ENCODE results near the gene GLCCI1. TPM values are rescaled to one million over a fixed set of nuclear protein-coding genes. Genes with fewer than 3 reads are reported as not detected.

Gene GLCCI1
- total and polyA plus RNA-seq, 4 donors = 1.4 to 5.9 (median 4.3) TPM

DNA sequence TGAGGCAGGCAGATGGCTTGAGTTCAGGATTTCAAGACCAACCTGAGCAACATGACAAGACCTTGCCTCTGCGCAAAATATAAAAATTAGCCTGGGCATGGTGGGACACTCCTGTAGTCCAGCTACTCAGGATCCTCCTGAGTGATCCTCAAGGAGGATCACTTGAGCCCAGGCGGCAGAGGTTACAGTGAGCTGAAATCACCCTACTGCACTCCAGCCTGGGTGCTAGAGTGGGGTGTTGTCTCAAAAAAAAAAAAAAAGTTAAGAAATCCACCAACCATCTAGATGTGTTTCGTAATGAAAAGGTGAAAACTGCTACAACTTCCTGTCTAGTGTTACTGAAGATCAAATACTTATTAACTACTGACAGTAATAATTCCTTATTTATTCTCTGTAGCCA is 8.1 kb downstream of the GLCCI1 start:
- Histone ChIP-seq H3K9ac (ENCODE audit: low read depth in 1 of 2, low read length in 2 of 2) (no peak overlapping the region), H3K27ac (ENCODE audit: low read depth in 1 of 2, low read length in 2 of 2) (no peak overlapping the region), H3K36me3 (ENCODE audit: control insufficient read depth in 4 of 4, insufficient read depth in 3 of 4, low read depth in 1 of 4, low read length in 3 of 4) (no peaks in the 10 kb centered on the region), H3K27me3 (ENCODE audit: control insufficient read depth in 4 of 4, insufficient read depth in 4 of 4, low read length in 3 of 4) (no peaks in the 10 kb centered on the region), H3K4me3 (ENCODE audit: low read depth in 1 of 3, low read length in 3 of 3) (no peak overlapping the region), H3K9me3 (ENCODE audit: control insufficient read depth in 4 of 4, low read length in 3 of 4) (no peaks in the 10 kb centered on the region), H3K4me1 (ENCODE audit: control insufficient read depth in 4 of 4, insufficient read depth in 4 of 4, low read length in 3 of 4) (peaks cover 0 to 15% (median 10%) of the 10 kb centered on the region in 4 donors)
- 91% methylated on average over 3 of the region's 3 CpGs for WGBS
- TF ChIP-seq SP1 (IDR thresholded peaks at IDR 0.05) (no peak), RAD21 (IDR thresholded peaks at IDR 0.05) (no peak), HNF4A (conservative IDR thresholded peaks at IDR 0.05) (no peak), NR2F2 (IDR thresholded peaks at IDR 0.05) (no peak), GABPA (IDR thresholded peaks at IDR 0.05 in 1 of 2, conservative IDR thresholded peaks at IDR 0.05 in 1 of 2) (no peak), YY1 (IDR thresholded peaks at IDR 0.05) (no peak), EGR1 (IDR thresholded peaks at IDR 0.05; ENCODE audit: low read depth in 2 of 2) (no peak), HNF4G (IDR thresholded peaks at IDR 0.05) (no peak), TAF1 (conservative IDR thresholded peaks at IDR 0.05) (no peak), RXRA (IDR thresholded peaks at IDR 0.05) (no peak), JUND (IDR thresholded peaks at IDR 0.05) (no peak), FOXA2 (IDR thresholded peaks at IDR 0.05) (no peak), FOXA1 (IDR thresholded peaks at IDR 0.05) (no peak)
- TF ChIP-seq, protein P1, sequence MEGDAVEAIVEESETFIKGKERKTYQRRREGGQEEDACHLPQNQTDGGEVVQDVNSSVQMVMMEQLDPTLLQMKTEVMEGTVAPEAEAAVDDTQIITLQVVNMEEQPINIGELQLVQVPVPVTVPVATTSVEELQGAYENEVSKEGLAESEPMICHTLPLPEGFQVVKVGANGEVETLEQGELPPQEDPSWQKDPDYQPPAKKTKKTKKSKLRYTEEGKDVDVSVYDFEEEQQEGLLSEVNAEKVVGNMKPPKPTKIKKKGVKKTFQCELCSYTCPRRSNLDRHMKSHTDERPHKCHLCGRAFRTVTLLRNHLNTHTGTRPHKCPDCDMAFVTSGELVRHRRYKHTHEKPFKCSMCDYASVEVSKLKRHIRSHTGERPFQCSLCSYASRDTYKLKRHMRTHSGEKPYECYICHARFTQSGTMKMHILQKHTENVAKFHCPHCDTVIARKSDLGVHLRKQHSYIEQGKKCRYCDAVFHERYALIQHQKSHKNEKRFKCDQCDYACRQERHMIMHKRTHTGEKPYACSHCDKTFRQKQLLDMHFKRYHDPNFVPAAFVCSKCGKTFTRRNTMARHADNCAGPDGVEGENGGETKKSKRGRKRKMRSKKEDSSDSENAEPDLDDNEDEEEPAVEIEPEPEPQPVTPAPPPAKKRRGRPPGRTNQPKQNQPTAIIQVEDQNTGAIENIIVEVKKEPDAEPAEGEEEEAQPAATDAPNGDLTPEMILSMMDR (IDR thresholded peaks at IDR 0.05; ENCODE audit: low read depth, low read length, missing input control) = no peak
- TF ChIP-seq, protein P2, sequence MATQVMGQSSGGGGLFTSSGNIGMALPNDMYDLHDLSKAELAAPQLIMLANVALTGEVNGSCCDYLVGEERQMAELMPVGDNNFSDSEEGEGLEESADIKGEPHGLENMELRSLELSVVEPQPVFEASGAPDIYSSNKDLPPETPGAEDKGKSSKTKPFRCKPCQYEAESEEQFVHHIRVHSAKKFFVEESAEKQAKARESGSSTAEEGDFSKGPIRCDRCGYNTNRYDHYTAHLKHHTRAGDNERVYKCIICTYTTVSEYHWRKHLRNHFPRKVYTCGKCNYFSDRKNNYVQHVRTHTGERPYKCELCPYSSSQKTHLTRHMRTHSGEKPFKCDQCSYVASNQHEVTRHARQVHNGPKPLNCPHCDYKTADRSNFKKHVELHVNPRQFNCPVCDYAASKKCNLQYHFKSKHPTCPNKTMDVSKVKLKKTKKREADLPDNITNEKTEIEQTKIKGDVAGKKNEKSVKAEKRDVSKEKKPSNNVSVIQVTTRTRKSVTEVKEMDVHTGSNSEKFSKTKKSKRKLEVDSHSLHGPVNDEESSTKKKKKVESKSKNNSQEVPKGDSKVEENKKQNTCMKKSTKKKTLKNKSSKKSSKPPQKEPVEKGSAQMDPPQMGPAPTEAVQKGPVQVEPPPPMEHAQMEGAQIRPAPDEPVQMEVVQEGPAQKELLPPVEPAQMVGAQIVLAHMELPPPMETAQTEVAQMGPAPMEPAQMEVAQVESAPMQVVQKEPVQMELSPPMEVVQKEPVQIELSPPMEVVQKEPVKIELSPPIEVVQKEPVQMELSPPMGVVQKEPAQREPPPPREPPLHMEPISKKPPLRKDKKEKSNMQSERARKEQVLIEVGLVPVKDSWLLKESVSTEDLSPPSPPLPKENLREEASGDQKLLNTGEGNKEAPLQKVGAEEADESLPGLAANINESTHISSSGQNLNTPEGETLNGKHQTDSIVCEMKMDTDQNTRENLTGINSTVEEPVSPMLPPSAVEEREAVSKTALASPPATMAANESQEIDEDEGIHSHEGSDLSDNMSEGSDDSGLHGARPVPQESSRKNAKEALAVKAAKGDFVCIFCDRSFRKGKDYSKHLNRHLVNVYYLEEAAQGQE (IDR thresholded peaks at IDR 0.05) = no peak
- TF ChIP-seq, protein P3, sequence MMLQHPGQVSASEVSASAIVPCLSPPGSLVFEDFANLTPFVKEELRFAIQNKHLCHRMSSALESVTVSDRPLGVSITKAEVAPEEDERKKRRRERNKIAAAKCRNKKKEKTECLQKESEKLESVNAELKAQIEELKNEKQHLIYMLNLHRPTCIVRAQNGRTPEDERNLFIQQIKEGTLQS (IDR thresholded peaks at IDR 0.05) = no peak
- TF ChIP-seq, protein P4, sequence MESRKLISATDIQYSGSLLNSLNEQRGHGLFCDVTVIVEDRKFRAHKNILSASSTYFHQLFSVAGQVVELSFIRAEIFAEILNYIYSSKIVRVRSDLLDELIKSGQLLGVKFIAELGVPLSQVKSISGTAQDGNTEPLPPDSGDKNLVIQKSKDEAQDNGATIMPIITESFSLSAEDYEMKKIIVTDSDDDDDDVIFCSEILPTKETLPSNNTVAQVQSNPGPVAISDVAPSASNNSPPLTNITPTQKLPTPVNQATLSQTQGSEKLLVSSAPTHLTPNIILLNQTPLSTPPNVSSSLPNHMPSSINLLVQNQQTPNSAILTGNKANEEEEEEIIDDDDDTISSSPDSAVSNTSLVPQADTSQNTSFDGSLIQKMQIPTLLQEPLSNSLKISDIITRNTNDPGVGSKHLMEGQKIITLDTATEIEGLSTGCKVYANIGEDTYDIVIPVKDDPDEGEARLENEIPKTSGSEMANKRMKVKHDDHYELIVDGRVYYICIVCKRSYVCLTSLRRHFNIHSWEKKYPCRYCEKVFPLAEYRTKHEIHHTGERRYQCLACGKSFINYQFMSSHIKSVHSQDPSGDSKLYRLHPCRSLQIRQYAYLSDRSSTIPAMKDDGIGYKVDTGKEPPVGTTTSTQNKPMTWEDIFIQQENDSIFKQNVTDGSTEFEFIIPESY (IDR thresholded peaks at IDR 0.05) = no peak
- TF ChIP-seq, protein P5, sequence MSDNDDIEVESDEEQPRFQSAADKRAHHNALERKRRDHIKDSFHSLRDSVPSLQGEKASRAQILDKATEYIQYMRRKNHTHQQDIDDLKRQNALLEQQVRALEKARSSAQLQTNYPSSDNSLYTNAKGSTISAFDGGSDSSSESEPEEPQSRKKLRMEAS (IDR thresholded peaks at IDR 0.05) = no peak
- DNase-seq (ENCODE audit: low spot score) = no peak

Measured in liver (tissue), 9 donors.